HepG2 (cell line): ENCODE measurements around the gene EIF6. TPM values are rescaled to one million over a fixed set of nuclear protein-coding genes. Genes with fewer than 3 reads are reported as not detected.

Experiments
- CAMTA2 ChIP-seq: sonication (generic); formaldehyde crosslinking; IDR thresholded peaks from 2 replicates; pipeline ENCODE4 v1.4.0; 2020; ENCODE audit warnings: mild to moderate bottlenecking, missing genetic modification reagents, borderline replicate concordance
- GPN1 ChIP-seq: sonication (generic); formaldehyde crosslinking; IDR thresholded peaks from 2 replicates; pipeline ENCODE4 v1.5.1; 2020; ENCODE audit warnings: missing genetic modification reagents, borderline replicate concordance
- HCFC1 ChIP-seq: fragments of 150-350 bp; IDR thresholded peaks from 2 replicates; pipeline ENCODE4 v1.6.1; 2014; ENCODE audit warnings: low read depth, low read length
- KDM4B ChIP-seq: sonication (generic); formaldehyde crosslinking; IDR thresholded peaks from 2 replicates; pipeline ENCODE4 v1.4.0; 2020; ENCODE audit warnings: missing genetic modification reagents
- MAX ChIP-seq: IDR thresholded peaks from 2 replicates; pipeline ENCODE4 v1.6.1; 2012; ENCODE audit warnings: inconsistent platforms
- MEIS1 ChIP-seq: sonication (generic); formaldehyde crosslinking; IDR thresholded peaks from 2 replicates; pipeline ENCODE4 v1.9.0; 2021; ENCODE audit warnings: mild to moderate bottlenecking, missing genetic modification reagents, moderate library complexity, borderline replicate concordance
- MZF1 ChIP-seq: sonication (generic); formaldehyde crosslinking; IDR thresholded peaks from 2 replicates; pipeline ENCODE4 v1.8.1; 2023; ENCODE audit warnings: mild to moderate bottlenecking, missing genetic modification reagents, borderline replicate concordance
- PHF8 ChIP-seq: sonication (generic); formaldehyde crosslinking; IDR thresholded peaks from 2 replicates; pipeline ENCODE4 v1.5.0; 2020; ENCODE audit warnings: missing genetic modification reagents
- RFX3 ChIP-seq: IDR thresholded peaks from 2 replicates; pipeline ENCODE4 v1.6.1; 2016; ENCODE audit warnings: missing biosample characterization, missing genetic modification reagents
- ZBTB7A ChIP-seq: sonication (generic); formaldehyde crosslinking; IDR thresholded peaks from 2 replicates; pipeline ENCODE4 v1.8.0; 2022; ENCODE audit warnings: mild to moderate bottlenecking, missing genetic modification reagents
- ZNF556 ChIP-seq: sonication (generic); formaldehyde crosslinking; IDR thresholded peaks from 2 replicates; pipeline ENCODE4 v1.4.0; 2020; ENCODE audit warnings: mild to moderate bottlenecking, missing genetic modification reagents, borderline replicate concordance
- ZNF562 ChIP-seq: sonication (generic); formaldehyde crosslinking; IDR thresholded peaks from 2 replicates; pipeline ENCODE4 v1.8.0; 2022; ENCODE audit warnings: missing genetic modification reagents, borderline replicate concordance
- ZNF672 ChIP-seq: sonication (generic); formaldehyde crosslinking; IDR thresholded peaks from 2 replicates; pipeline ENCODE4 v1.8.1; 2022; ENCODE audit warnings: missing genetic modification reagents
- ZNF784 ChIP-seq: sonication (generic); formaldehyde crosslinking; IDR thresholded peaks from 2 replicates; pipeline ENCODE4 v1.5.1; 2020; ENCODE audit warnings: missing genetic modification reagents, mild to moderate bottlenecking, borderline replicate concordance
- polyA plus RNA-seq, 8 experiments: library from polyadenylated mRNA; depleted of rRNA in 3 of 8; stranded (reverse) in 7 of 8; unstranded in 1 of 8; fragments of >200 nt; fragmentation: Illumina TruSeq in 4 of 8; extraction: Trizol in 4 of 8; gene quantifications; 2 replicates each; pipeline versions ENCODE4 v1.2.1 to v1.2.3, GENCODE V29; 2011 to 2016; ENCODE audit warnings: low read depth in 4 of 8, missing spikeins in 1 of 8, mixed read lengths in 1 of 8; ENCODE audit not compliant: insufficient read depth in 1 of 8
- total RNA-seq, 5 experiments: library from RNA; depleted of rRNA; stranded (reverse); fragments of >200 nt; fragmentation: Illumina TruSeq; extraction: Trizol; gene quantifications; 2 replicates each; pipeline ENCODE4 v1.2.3, GENCODE V29; 2016; ENCODE audit warnings: low read depth in 1 of 5
- TF ChIP-seq, protein P1 (sequence below): sonication (generic); formaldehyde crosslinking; IDR thresholded peaks from 2 replicates; pipeline ENCODE4 v1.4.0; 2020; ENCODE audit warnings: mild to moderate bottlenecking, missing genetic modification reagents
- TF ChIP-seq, protein P2 (sequence below): sonication (generic); formaldehyde crosslinking; IDR thresholded peaks from 2 replicates; pipeline ENCODE4 v1.4.0; 2020; ENCODE audit warnings: mild to moderate bottlenecking, low read depth, missing genetic modification reagents
- TF ChIP-seq, protein P3 (sequence below): sonication (generic); formaldehyde crosslinking; IDR thresholded peaks from 2 replicates; pipeline ENCODE4 v1.5.0; 2020; ENCODE audit warnings: missing genetic modification reagents
- TF ChIP-seq, protein P4 (sequence below): sonication (generic); formaldehyde crosslinking; IDR thresholded peaks from 2 replicates; pipeline ENCODE4 v1.9.0; 2021; ENCODE audit warnings: missing genetic modification reagents, mild to moderate bottlenecking, borderline replicate concordance
- TF ChIP-seq, protein P5 (sequence below): sonication (generic); formaldehyde crosslinking; IDR thresholded peaks from 2 replicates; pipeline ENCODE4 v1.5.1; 2020; ENCODE audit warnings: missing genetic modification reagents, mild to moderate bottlenecking, borderline replicate concordance
- TF ChIP-seq, protein P6 (sequence below): sonication (generic); formaldehyde crosslinking; IDR thresholded peaks from 2 replicates; pipeline ENCODE4 v1.4.0; 2020; ENCODE audit warnings: missing genetic modification reagents

Gene EIF6
- total and polyA plus RNA-seq, 2 of the 13 experiments (the other 11 are each of a cell fraction or from before 2014, with no cell fraction given) = 462 to 466 TPM

GRCh38 chr20:35299780-35300179 is 15.2 kb upstream of the EIF6 start (continued):
- TF ChIP-seq MEIS1 (CRISPR knock-in tag) (no peak), ZNF784 (CRISPR knock-in tag) (no peak), GPN1 (CRISPR knock-in tag) (no peak), CAMTA2 (CRISPR knock-in tag) (0 out of 2 replicates have a peak, but pooled peaks have one; percentile 49), HCFC1 (no peak), RFX3 (no peak), ZNF672 (CRISPR knock-in tag) (0 out of 2 replicates have a peak, but pooled peaks have one; percentile 35), MAX (no peak), PHF8 (CRISPR knock-in tag) (0 out of 2 replicates have a peak, but pooled peaks have one; percentile 13), KDM4B (no peak), MZF1 (CRISPR knock-in tag) (no peak), ZNF556 (CRISPR knock-in tag) (no peak), ZNF562 (CRISPR knock-in tag) (no peak), ZBTB7A (CRISPR knock-in tag) (no peak)
- TF ChIP-seq, protein P1, sequence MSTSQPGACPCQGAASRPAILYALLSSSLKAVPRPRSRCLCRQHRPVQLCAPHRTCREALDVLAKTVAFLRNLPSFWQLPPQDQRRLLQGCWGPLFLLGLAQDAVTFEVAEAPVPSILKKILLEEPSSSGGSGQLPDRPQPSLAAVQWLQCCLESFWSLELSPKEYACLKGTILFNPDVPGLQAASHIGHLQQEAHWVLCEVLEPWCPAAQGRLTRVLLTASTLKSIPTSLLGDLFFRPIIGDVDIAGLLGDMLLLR (CRISPR knock-in tag) = no peak
- TF ChIP-seq, protein P2, sequence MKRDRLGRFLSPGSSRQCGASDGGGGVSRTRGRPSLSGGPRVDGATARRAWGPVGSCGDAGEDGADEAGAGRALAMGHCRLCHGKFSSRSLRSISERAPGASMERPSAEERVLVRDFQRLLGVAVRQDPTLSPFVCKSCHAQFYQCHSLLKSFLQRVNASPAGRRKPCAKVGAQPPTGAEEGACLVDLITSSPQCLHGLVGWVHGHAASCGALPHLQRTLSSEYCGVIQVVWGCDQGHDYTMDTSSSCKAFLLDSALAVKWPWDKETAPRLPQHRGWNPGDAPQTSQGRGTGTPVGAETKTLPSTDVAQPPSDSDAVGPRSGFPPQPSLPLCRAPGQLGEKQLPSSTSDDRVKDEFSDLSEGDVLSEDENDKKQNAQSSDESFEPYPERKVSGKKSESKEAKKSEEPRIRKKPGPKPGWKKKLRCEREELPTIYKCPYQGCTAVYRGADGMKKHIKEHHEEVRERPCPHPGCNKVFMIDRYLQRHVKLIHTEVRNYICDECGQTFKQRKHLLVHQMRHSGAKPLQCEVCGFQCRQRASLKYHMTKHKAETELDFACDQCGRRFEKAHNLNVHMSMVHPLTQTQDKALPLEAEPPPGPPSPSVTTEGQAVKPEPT = no peak
- TF ChIP-seq, protein P3, sequence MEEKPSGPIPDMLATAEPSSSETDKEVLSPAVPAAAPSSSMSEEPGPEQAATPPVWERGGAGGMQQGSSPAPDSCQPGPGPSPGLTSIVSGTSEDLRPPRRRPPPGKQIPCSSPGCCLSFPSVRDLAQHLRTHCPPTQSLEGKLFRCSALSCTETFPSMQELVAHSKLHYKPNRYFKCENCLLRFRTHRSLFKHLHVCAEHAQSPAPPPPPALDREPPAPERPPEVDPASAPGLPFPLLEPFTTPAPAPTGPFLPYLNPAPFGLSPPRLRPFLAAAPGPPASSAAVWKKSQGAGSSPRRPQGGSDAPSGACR (CRISPR knock-in tag) = no peak
- TF ChIP-seq, protein P4, sequence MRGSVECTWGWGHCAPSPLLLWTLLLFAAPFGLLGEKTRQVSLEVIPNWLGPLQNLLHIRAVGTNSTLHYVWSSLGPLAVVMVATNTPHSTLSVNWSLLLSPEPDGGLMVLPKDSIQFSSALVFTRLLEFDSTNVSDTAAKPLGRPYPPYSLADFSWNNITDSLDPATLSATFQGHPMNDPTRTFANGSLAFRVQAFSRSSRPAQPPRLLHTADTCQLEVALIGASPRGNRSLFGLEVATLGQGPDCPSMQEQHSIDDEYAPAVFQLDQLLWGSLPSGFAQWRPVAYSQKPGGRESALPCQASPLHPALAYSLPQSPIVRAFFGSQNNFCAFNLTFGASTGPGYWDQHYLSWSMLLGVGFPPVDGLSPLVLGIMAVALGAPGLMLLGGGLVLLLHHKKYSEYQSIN (CRISPR knock-in tag) = no peak
- TF ChIP-seq, protein P5, sequence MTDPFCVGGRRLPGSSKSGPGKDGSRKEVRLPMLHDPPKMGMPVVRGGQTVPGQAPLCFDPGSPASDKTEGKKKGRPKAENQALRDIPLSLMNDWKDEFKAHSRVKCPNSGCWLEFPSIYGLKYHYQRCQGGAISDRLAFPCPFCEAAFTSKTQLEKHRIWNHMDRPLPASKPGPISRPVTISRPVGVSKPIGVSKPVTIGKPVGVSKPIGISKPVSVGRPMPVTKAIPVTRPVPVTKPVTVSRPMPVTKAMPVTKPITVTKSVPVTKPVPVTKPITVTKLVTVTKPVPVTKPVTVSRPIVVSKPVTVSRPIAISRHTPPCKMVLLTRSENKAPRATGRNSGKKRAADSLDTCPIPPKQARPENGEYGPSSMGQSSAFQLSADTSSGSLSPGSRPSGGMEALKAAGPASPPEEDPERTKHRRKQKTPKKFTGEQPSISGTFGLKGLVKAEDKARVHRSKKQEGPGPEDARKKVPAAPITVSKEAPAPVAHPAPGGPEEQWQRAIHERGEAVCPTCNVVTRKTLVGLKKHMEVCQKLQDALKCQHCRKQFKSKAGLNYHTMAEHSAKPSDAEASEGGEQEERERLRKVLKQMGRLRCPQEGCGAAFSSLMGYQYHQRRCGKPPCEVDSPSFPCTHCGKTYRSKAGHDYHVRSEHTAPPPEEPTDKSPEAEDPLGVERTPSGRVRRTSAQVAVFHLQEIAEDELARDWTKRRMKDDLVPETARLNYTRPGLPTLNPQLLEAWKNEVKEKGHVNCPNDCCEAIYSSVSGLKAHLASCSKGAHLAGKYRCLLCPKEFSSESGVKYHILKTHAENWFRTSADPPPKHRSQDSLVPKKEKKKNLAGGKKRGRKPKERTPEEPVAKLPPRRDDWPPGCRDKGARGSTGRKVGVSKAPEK (CRISPR knock-in tag) = no peak
- TF ChIP-seq, protein P6, sequence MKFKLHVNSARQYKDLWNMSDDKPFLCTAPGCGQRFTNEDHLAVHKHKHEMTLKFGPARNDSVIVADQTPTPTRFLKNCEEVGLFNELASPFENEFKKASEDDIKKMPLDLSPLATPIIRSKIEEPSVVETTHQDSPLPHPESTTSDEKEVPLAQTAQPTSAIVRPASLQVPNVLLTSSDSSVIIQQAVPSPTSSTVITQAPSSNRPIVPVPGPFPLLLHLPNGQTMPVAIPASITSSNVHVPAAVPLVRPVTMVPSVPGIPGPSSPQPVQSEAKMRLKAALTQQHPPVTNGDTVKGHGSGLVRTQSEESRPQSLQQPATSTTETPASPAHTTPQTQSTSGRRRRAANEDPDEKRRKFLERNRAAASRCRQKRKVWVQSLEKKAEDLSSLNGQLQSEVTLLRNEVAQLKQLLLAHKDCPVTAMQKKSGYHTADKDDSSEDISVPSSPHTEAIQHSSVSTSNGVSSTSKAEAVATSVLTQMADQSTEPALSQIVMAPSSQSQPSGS = no peak
